GM10266 (cell line): Measurements from ENCODE around the gene MYO10.
"Not testable (repeated sequence)": the region's sequence is repeated elsewhere in the genome, so short reads cannot be mapped to it uniquely, and the experiment has no call there.

Experiments
- DNase-seq: peaks from one replicate; pipeline ENCODE4 v3.0.0; 2012; ENCODE audit errors: extremely low spot score
- TF ChIP-seq, protein P1 (sequence below): IDR thresholded peaks from 2 replicates; pipeline ENCODE4 v1.5.1; 2012; ENCODE audit warnings: mild to moderate bottlenecking, low read depth; ENCODE audit not compliant: control insufficient read depth, insufficient read depth; ENCODE audit errors: missing control alignments

MYO10 gene

DNA sequence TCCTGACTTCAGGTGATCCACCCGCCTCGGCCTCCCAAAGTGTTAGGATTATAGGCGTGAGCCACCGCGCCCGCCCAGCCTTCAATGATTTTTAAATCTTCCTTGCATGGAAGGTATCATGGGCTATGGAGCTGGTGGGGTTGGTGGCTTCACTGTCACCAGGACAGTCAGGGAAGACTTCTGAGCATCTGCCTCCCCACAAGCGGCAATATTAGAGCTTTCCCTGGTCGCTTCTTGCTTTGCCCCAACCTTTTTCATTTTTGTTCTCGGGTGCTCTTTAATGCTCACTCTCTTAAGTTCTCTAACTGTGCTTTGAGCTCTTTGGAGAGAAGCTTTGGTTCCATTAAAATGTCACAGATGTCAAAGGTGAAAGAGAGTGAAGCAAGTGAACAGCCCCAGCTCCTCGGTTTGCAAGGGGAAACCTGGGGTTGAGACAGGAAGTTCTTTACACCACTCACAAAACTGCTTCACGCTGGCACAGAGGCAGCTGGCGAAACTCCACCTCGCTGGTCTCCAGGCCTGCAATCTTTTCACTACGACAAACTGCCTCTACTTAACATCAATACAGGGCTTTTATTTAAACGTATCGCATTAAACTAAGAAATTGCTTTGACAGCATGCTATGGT is 176.8 kb downstream of the MYO10 start:
- TF ChIP-seq, protein P1, sequence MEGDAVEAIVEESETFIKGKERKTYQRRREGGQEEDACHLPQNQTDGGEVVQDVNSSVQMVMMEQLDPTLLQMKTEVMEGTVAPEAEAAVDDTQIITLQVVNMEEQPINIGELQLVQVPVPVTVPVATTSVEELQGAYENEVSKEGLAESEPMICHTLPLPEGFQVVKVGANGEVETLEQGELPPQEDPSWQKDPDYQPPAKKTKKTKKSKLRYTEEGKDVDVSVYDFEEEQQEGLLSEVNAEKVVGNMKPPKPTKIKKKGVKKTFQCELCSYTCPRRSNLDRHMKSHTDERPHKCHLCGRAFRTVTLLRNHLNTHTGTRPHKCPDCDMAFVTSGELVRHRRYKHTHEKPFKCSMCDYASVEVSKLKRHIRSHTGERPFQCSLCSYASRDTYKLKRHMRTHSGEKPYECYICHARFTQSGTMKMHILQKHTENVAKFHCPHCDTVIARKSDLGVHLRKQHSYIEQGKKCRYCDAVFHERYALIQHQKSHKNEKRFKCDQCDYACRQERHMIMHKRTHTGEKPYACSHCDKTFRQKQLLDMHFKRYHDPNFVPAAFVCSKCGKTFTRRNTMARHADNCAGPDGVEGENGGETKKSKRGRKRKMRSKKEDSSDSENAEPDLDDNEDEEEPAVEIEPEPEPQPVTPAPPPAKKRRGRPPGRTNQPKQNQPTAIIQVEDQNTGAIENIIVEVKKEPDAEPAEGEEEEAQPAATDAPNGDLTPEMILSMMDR = no peak
- no peak for DNase-seq

DNA sequence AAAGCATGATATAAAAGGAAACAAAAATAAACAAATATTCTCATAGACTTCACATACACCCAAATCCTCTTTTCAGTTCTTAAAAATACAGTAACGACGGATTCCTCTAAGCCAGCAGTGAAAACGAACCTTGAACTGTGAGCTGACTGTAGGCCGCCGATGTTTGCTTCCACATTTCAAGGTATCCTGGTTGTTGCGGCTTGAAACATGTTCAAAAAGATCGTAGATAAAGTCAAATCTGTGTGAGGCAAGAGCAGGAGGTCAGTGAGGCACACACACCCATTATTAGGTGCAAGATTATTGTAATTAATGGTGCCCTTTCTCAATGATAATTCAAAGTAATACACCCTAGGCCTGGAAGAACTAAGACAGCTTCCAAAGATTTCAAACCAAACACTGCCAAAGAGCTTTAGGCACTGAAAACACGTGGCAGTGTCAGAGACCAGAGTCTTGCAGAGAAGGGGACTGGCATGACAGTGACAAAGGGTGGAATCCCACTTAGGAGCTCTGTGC is 178.0 kb downstream of the MYO10 start:
- DNase-seq = no peak
- TF ChIP-seq, protein P1 = no peak

DNA sequence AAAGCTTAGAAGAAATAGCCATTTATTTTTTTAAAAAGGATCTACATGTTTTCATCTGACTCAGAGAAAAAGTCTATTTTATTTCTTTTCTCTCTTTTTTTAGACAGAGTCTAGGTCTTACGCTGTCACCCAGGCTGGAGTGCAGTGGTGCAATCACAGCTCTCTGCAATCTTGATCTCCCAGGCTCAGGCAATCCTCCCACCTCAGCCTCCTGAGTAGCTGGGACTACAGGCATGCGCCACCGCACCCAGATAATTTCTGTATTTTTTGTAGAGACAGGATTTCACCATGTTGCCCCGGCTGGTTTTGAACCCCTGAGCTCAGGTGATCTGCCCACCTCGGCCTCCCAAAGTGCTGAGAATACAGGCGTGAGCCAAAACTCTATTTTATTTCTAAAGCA is 178.5 kb downstream of the MYO10 start:
- DNase-seq = not testable (repeated sequence)

DNA sequence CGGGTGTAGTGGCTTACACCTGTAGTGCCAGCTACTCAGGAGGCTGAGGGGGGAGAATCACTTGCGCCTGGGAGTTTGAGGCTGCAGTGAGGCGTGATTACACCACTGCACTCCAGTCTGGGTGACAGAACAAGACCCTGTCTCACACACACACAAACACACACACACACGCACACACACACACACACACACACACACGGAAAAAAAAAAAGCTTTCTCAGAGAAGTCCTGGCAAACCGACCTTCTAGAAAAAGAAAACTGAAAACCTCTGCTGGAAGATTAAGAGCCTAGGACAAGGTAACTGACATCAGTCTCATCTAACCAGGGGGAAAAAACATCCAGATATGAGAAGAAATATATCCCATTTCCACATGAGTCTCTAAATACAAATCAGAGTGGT is 178.9 kb downstream of the MYO10 start:
- TF ChIP-seq, protein P1 = no peak
- DNase-seq = no peak

DNA sequence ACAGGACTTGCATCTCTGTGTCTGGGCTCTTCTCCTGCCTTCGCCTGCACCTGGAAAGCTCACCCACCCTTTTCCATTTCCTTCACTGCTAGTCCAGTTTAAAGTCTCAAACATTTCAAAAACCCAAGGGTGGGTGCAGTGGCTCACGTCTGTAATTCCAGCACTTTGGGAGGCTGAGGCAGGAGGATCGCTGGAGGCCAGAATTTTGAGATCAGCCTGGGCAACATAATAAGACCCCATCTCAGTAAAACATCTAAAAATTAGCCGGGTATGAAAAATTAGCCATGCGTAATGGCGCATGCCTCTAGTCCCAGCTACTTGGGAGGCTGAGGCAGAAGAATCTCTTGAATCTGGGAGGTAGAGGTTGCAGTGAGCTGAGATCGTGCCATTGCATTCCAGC is 179.4 kb downstream of the MYO10 start:
- DNase-seq = no peak
- TF ChIP-seq, protein P1 = no peak

DNA sequence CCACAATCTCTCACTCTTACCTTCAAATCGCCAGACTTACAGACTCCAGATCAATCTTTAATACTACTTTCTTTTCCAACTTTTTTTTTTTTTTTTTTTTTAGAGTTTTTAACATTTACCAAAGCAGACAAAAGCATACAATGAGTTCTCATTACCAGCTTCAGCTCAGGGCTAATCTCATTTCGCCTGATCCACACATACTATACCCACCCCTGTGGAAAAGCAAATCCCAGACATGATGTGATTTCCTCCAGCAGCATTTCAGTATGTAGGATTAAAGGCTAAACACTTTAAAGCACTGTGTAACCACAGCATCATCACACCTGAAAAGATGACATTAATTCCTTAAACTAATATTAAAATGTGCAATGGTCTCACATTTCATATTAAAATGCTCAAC is 180.4 kb downstream of the MYO10 start:
- TF ChIP-seq, protein P1 = no peak
- no peak for DNase-seq

DNA sequence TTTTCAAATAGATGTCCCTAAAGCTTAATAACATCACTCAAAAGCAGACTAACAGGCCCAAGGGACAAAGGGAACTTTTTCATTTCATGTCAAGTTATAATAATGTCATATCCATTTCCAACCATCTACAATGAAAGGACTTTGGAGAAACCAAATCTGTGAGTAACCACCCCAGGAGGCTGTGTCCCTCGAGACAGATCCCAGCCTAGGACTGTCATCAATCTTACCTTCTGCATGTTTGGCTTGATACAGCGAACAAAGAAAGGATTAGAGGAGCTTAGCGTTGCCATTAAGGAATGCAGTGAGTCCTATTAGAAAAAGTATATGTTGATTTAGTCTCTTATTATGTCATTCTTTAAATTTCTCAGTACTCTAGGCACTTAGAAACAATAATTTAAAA is 181.5 kb downstream of the MYO10 start:
- DNase-seq = no peak
- TF ChIP-seq, protein P1 = no peak

DNA sequence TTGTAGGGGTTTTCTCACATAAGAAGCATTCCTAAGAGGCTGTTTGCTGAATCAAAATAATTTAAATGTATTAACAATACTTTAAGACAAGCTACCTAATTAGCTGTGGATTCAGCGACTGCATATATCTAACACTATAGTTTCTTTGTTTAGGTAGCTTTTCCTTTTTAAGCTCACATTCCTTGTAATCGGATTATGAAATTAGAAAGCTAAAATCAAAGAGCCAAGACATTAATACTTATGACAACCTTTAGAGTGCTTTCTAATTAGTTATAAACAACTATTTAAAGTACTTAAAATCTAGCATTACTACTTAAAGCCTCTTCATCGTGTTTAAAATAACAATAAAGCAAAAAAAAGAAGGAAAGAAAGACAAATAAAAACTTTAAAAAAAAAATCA is 182.0 kb downstream of the MYO10 start:
- TF ChIP-seq, protein P1 = no peak
- no peak for DNase-seq
